GM19240 (cell line): Measurements from ENCODE around the gene SRP14.
A peak's percentile ranks its signal among the peaks of the same experiment; 100 is the strongest.
"Not testable (repeated sequence)": the region's sequence is repeated elsewhere in the genome, so short reads cannot be mapped to it uniquely, and the experiment has no call there.

Source experiments
- DNase-seq: peaks from one replicate; pipeline ENCODE4 v3.0.0; 2011; ENCODE audit warnings: low spot score; ENCODE audit not compliant: insufficient read length

SRP14 gene, protein sequence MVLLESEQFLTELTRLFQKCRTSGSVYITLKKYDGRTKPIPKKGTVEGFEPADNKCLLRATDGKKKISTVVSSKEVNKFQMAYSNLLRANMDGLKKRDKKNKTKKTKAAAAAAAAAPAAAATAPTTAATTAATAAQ

GRCh38 chr15:40038638-40039543, at the start of gene SRP14:
Gene SRP14, minus strand, starts transcription at chr15:40039181. Its CDS starts 65 bp downstream, at chr15:40039116.
- peak; percentile 65 for DNase-seq

- DNase-seq: no peak
Observed at GRCh38 chr15:40087991-40088928, 49.3 kb upstream of the SRP14 start.

- DNase-seq: no peak
Observed at GRCh38 chr15:40087068-40087810, 48.3 kb upstream of the SRP14 start.

- DNase-seq: no peak
Observed at GRCh38 chr15:40085266-40085665, 46.3 kb upstream of the SRP14 start.

DNA sequence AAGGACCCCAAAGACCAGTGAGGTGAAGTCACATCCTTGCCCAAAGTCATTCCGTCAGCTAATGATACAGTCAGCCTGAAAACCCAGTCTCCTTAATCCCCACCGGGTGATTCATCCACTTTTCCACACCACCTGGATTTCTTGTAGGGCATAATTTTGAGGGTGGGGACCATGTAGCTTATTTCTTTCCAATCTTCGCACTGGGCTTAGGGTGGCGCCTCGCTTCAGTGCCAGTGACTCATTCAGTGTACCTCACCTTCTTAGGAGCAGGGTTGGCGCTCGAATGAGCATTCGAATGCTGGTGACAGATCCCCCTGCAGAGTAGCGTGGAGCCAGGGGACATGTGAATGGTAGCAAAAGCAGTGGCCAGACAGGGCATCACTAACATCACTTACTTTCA, 45.7 kb upstream of the SRP14 start:
- DNase-seq: no peak

DNA sequence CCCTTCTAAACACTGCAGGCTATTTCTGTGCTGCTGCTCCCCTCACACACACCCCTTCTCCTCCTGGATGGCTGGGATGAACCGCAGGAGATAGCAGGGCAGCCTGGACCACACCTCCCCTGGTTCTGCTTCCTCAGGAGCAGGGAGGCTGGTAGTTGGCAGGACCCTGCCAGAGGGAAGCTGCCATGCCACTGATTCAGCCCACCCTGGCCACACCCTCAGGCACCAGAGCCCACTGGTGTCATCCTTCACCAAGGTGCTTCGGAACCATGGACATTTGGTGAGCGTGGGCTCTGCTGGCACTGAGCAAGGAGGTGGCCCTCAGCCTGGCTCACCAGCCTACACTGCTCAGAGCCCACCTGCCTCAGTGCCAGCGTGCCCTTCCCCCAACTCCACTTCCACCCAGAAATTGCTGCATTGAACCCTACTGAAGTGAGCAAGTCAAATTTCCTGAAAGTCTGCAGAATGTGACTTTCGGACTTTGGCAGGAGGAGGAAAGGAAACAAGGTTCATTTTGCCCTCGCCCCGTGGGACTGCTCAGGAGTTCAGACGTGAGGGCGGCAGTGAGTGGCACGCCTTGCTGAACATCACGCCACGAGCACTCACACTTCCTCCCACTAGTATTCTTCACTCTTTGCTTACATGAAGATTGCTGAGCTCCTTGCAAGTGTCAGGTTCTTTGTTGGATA, 43.4 kb upstream of the SRP14 start:
- DNase-seq: no peak

- no peak for DNase-seq
Observed at GRCh38 chr15:40081691-40082194, 42.8 kb upstream of the SRP14 start.

GRCh38 chr15:40080847-40081246, 41.9 kb upstream of the SRP14 start:
- DNase-seq: no peak

DNA sequence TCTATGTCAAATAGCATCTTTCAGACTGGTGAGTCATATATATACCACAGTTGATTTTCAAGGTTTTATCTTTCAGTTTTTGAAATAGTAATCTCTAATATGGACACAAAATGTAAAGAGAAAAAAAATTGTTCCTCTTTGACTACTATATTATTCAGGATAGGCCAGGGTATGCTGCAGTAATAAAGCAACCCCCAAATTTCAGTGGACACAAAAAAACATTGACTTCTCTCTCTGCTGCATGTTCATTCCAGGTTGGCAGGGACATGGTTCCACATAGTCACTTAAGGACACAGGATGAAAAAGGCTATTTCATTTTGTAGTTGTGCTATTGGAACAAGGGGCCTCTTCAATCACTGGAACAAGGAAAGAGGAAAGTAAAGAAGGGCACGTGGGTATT, 41.1 kb upstream of the SRP14 start:
- DNase-seq: no peak

- DNase-seq: no peak
Observed at GRCh38 chr15:40079456-40079855, 40.5 kb upstream of the SRP14 start.

DNA sequence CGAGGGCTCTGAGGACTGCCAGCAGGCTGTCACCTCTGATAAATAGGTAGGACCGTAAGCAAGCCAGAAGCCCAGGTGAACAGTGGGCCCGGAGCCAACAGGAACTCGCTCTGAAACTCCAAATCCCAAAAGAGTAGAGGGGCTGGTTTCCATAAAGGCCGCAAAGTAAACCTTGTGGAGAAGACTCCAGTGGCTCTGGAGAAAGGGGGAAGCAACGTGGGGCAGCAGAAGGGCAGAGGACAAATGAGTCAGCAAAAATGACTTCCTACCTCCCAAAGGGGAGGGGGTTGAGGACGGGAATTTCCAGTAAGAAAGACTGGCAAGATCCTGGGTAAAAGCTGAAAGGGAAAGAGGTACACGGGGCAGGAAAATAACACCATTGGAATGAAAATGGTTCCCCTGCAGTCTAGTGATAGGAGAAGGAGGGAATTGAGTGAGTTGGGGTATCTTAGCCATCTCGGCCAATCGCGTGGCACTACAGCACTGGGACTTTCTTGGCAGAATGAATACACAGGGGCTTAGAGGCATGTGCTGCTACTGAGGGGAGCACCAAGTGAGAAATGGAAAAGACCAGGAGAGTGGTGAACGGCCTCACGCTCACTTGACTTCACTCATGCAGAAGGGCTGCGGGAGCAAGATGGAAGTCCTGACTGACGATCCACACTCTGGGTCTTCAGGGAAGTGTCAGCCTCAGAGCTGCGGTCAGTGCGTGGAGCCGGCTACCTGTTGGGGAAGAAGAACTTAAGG, 36.5 kb upstream of the SRP14 start:
- no peak for DNase-seq

- not testable (repeated sequence) for DNase-seq
Observed at GRCh38 chr15:40074656-40075055, 35.7 kb upstream of the SRP14 start.

DNA sequence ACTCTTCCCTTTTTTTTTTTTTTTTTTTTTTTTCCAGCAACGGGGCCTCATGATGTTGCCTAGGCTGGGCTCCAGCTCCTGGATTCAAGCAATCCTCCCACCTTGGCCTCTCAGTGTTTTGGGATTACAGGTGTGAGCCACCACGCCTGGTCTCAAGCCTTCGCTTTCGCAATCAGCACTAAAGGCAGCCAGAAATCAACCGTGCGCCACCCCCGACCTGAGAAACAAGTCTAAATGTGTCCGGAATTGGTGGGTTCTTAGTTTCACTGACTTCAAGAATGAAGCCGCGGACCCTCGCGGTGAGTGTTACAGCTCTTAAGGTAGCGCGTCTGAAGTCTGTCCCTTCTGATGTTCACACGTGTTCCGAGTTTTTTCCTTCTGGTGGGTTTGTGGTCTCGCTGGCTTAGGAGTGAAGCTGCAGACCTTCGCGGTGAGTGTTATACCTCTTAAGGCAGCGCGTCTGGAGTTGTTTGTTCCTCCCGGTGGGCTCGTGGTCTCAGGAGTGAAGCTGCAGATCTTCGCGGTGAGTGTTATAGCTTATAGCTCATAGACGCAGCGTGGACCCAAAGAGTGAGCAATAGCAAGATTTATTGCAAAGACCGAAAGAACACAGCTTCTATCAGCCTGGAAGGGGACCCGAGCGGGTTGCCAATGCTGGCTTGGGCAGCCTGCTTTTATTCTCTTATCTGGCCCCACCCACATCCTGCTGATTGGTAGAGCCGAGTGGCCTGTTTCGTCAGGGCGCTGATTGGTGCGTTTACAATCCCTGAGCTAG, 34.9 kb upstream of the SRP14 start:
- DNase-seq: not testable (repeated sequence)

DNA sequence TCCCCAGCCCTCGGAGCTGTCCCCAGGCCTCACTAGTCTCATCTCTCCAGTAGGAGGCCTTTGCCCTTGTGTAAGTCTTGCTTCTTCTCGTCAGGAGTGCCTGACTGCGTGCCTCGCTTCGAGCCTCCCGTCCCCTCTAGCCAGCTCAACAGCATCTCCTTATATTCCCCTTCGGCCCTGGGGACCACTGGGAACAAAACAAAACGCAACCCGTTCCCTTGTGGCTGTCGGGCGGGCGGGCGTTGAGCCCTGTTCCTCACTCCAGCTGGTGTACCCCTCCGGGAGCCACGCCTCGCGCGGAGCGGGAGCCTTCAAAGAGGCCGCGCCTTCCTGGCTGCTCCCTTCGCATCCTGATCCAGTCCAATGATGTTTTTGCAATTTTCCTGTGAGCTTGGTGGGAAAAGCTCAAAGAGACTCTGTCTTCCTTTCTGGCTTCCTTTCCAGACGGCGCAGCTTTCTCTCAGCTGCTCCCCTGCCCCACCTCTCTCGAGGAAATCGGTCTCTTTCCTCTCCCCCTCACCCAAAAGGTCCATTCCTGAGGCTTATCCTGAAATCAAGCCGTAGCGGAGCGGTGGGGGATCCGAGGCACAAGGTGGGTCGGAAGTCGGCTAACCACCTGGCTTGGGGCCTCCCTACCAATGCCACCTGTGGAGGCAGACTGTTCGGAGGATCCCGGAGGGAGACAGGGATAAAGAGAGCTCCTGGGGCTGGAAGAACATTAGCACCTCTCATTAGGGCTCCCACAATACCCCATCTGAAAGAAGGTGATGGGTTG, 33.4 kb upstream of the SRP14 start:
- DNase-seq: no peak

- DNase-seq: no peak
Observed at GRCh38 chr15:40070608-40071218, 31.7 kb upstream of the SRP14 start.

GRCh38 chr15:40070166-40070557, 31.2 kb upstream of the SRP14 start:
- DNase-seq: no peak
